Colon (tissue), 2 donors: ENCODE results near the gene BMPR2.

Experiments
- FAIRE-seq: peaks from 2 replicates; lab custom pipeline; 2012; peaks lifted over from hg19 to GRCh38; lab: Jason Lieb, UNC
- donor health status: control.
- donor health status: control.

BMPR2 gene

DNA sequence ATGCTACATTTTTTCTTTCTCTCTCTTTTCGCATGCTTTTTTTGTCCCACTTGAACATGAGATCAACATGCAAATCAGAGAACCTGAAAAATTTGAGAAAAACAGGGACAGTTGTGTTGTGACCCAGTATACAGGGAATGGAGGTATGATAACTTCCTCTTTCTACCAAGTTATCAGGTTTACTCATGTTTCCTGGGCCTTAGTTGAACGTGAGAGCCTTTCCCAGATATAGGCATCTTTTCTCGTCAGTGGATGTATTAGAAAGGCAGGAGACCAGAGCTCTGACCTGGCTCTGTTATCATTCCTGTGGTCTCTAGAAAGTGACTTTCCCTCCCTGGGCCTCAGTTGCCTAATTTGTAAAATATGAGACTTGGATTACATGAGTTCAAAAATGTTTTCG is 228.6 kb downstream of the BMPR2 start:
- FAIRE-seq = no peak

DNA sequence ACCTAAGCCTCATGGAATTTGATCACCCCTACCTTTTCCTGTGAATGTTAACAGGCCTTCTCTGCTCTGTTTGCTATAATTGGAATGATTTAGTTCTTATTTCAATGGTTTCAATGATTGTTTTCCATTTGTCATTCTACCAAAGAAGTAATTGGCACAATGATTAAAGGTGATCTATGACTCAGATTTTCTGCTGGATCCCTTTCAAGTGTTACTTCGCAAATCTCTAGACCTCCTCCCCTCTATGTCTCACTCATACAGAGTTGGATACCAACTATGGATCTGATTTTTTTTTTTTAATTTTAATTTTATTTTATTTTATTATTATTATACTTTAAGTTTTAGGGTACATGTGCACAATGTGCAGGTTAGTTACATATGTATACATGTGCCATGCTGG is 229.0 kb downstream of the BMPR2 start:
- no peak for FAIRE-seq

DNA sequence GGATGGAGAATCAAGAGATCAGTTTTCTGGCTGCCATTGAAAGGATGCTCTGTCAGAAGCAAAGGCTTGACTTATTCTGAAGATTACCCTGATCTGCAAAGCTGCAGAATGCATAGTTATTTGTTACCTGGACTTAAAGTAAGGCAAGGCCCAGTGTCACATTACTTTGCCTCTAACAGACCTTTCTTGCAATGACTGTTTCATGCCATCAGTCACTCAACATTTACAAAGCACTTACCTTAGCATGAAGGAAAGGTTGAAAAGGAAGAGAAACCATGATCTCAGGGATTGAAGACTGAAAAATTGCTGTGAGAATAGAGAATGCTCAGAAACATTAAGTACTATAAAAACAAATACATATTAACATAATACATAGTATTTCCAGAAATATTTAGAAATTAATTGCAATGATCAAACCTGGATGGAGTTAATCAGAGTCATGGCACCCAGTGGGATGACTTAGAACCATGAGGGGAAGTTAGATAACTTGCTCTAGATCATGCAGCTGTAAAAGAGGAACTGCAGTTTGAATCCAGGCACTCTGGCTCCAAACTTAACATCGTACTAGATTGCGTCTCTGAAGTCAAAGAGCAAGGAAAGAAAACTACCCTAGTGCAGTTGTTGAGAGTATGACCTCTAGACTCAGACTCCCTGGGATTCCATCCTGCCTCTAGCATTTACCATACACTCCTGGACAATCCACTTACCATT is 232.2 kb downstream of the BMPR2 start:
- FAIRE-seq = no peak

DNA sequence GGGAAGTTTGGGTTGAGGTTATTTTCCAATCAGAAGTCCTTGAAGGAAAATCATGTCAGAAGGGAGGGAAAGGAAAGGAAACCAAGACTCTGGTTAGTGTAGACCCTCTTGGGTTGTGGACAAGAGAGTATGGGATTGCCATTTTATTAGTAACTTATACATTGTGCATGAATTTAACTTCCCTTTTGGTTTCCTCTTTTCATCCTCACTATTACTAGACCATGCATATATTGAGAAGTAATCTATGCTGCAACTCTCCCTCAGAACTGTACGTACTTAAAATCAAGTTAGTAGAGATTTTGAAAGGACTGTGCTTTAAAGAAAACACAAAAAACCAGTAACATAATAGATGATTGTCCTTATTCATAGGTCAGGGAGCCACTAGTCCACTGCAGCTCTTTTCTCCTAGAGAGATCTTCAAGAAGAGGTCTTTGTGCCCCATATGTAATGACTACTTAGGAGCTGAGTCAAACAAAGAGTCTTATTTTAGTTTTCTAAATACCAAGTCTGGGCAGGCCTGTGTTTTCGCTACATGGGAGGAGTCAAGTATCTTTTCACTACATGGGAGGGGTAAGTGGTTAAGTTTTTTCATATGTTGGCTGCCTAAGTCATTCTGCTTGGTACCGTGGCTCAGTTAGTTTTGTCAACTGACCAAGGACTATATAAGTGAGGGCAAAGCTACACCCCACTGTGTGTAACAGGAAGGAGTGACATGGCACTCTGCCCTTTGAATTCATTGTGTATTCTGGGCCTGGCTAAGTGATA is 233.4 kb downstream of the BMPR2 start:
- no peak for FAIRE-seq

DNA sequence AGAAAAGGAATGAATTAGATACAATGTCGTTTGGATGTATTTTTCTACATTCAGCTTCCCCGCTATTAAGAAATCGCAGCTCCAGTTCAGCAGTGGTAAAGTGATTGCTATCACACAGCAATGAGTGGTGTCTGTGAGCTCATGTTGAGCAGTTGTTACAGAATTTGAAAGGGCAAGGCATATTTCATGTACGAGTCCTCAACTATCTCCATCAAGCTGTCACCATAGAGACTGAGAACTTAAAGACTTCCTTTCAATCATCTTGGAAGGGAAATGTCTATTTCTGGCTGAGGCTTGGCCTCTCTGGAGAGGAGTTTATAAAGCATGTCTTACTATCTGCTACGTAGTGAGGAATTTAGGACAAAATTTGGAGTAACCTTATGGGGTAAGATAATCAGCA is 234.3 kb downstream of the BMPR2 start:
- FAIRE-seq = no peak

DNA sequence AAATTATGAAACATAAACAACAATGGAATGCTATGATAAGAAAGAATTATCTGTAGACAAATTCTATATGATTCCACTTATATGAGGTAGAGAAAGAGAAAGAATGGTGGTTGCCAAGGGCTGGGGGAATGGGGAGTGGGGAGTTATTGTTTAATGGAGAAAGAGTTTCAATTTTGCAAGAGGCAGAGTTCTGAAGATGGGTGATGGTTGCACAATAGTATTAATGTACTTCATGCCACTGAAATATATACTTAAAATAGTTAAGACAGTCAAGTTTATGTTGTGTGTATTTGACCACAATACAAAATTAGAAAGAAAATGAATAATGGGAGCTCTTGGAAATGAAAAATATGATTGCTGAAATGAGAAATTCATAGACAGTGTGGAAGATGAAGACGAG is 236.0 kb downstream of the BMPR2 start:
- no peak for FAIRE-seq

DNA sequence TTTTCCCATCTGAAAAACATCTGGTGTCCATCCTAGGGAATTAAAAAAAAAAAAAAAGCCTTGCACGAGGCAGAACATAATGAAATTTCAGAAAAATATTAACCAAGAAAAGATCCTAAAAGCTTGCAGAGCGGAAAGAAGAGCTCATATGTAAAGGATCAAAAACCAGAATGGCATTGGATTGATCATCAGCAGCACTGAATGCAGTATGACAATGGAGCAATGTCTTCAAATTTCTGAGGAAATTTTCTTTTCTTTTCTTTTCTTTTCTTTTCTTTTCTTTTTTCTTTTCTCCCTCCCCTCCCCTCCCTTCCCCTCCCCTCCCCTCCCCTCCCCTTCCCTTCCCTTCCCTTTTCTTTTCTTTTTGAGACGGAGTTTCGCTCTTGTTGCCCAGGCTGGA is 237.4 kb downstream of the BMPR2 start:
- FAIRE-seq = no peak
